Caco-2 (cell line): ENCODE results near the gene RFX1. TPM values are rescaled to one million over a fixed set of nuclear protein-coding genes. Genes with fewer than 3 reads are reported as not detected.
"Not testable (repeated sequence)": the region's sequence is repeated elsewhere in the genome, so short reads cannot be mapped to it uniquely, and the experiment has no call there.

Source experiments
- BruUV-seq: library from RNA; stranded (reverse); fragments of 400-500 nt; replicated peaks from 2 replicates; lab custom pipeline; 2021; lab: Mats Ljungman, UMichigan
- CTCF ChIA-PET: fragments of 300-600 bp; sonication (Branson Sonifier 250); formaldehyde crosslinking; loops from one replicate; lab custom pipeline; 2022; ENCODE audit warnings: antibody characterized with exemption; lab: Charles Lee
- POLR2A ChIA-PET: fragments of 300-600 bp; sonication (Branson Sonifier 250); formaldehyde crosslinking; loops from one replicate; lab custom pipeline; 2022; ENCODE audit warnings: antibody characterized with exemption; lab: Charles Lee
- DNase-seq, 2 experiments: peaks; one replicate each; pipeline versions ENCODE4 v3.0.0 to v3.0.0-alpha.2; 2020 to 2022
- H3K27me3 ChIP-seq: replicated peaks from 2 replicates; pipeline ENCODE4 v1.6.0; 2011; ENCODE audit warnings: low read length; ENCODE audit not compliant: control insufficient read depth, insufficient read depth
- H3K36me3 ChIP-seq: 2 replicates; pipeline ENCODE4 v1.5.1; 2011; ENCODE audit warnings: low read length; ENCODE audit not compliant: control insufficient read depth, insufficient read depth
- H3K4me1 ChIP-seq: fragments of 250-450 bp; sonication (Bioruptor Pico); 2 replicates; pipeline ENCODE4 v1.5.1; 2020; ENCODE audit warnings: mild to moderate bottlenecking
- H3K4me3 ChIP-seq: 2 replicates; pipeline ENCODE4 v1.5.1; 2011; ENCODE audit warnings: low read depth, mild to moderate bottlenecking, control low read depth, low read length
- H3K9me3 ChIP-seq: fragments of 250-450 bp; sonication (Bioruptor Pico); 2 replicates; pipeline ENCODE4 v1.5.1; 2020; ENCODE audit warnings: mild to moderate bottlenecking, moderate library complexity
- H3K27ac Mint-ChIP-seq: one replicate; pipeline ENCODE4 v1.8.0; 2022; ENCODE audit warnings: mixed read lengths; ENCODE audit not compliant: unreplicated experiment
- H3K27me3 Mint-ChIP-seq: one replicate; pipeline ENCODE4 v1.8.0; 2022; ENCODE audit warnings: mixed read lengths; ENCODE audit not compliant: insufficient read depth, unreplicated experiment
- H3K36me3 Mint-ChIP-seq: one replicate; pipeline ENCODE4 v1.8.0; 2022; ENCODE audit warnings: mild to moderate bottlenecking, mixed read lengths; ENCODE audit not compliant: insufficient read depth, unreplicated experiment
- H3K4me1 Mint-ChIP-seq: one replicate; pipeline ENCODE4 v1.8.0; 2022; ENCODE audit warnings: low read depth, mixed read lengths; ENCODE audit not compliant: unreplicated experiment
- H3K4me3 Mint-ChIP-seq: one replicate; pipeline ENCODE4 v1.8.0; 2022; ENCODE audit warnings: mild to moderate bottlenecking, moderate library complexity, mixed read lengths; ENCODE audit not compliant: unreplicated experiment
- H3K9me3 Mint-ChIP-seq: one replicate; pipeline ENCODE4 v1.8.0; 2022; ENCODE audit warnings: mixed read lengths; ENCODE audit not compliant: unreplicated experiment
- CTCF ChIP-seq, 2 experiments: fragments of 200-600 bp in 1 of 2; IDR thresholded peaks; 1 replicate in 1 of 2; 2 replicates in 1 of 2; pipeline versions ENCODE4 v1.5.1 to v1.8.0; 2011 to 2022; ENCODE audit warnings: antibody characterized with exemption in 1 of 2, control low read depth in 1 of 2, inconsistent platforms in 1 of 2, low read depth in 1 of 2, low read length in 1 of 2, mild to moderate bottlenecking in 1 of 2, moderate library complexity in 1 of 2; ENCODE audit not compliant: insufficient read depth in 1 of 2, severe bottlenecking in 1 of 2, unreplicated experiment in 1 of 2
- intact Hi-C: fragments of 100-400 bp; cut with micrococcal nuclease; formaldehyde crosslinking; loops from one replicate; pipeline ENCODE4 v1.10.0; 2022; ENCODE audit not compliant: unreplicated experiment
- total RNA-seq: library from RNA; stranded (reverse); gene quantifications from 2 replicates; pipeline ENCODE4 v1.2.3, GENCODE V29; 2022

Gene RFX1
- total RNA-seq, 1 experiment from 2014 or later = 11.5 TPM

GRCh38 chr19:13972368-13973155, 33.6 kb downstream of the RFX1 start:
- DNase-seq = no peak
- H3K36me3 Mint-ChIP-seq = peaks cover 45% of the 10 kb centered on the region

GRCh38 chr19:13971868-13972267, 34.3 kb downstream of the RFX1 start:
- H3K9me3 Mint-ChIP-seq, POLR2A ChIA-PET, H3K4me3 Mint-ChIP-seq, H3K4me3 ChIP-seq, H3K36me3 ChIP-seq, H3K27me3 ChIP-seq, H3K27ac Mint-ChIP-seq, H3K27me3 Mint-ChIP-seq, DNase-seq, H3K4me1 ChIP-seq, H3K9me3 ChIP-seq, BruUV-seq: not testable (repeated sequence)
- CTCF ChIA-PET = interaction anchor here (0.7 kb wide), 1 partner anchor 61 kb away, joined by 4 read pairs; no protein-coding TSS in a partner anchor
- intact Hi-C loops = loop anchor here (10.0 kb wide), 1 partner anchor 103 kb away; the partner anchor contains the start of gene MISP3
- Mint-ChIP-seq H3K36me3 (peaks cover 45% of the 10 kb centered on the region), H3K4me1 (peaks cover 10% of the 10 kb centered on the region)

More at GRCh38 chr19:13972368-13973155, 33.6 kb downstream of the RFX1 start:
- intact Hi-C loops = loop anchor here (10.0 kb wide), 1 partner anchor 102 kb away; the partner anchor contains the start of gene MISP3
- no TSS peak for BruUV-seq
- TF ChIP-seq CTCF (IDR thresholded peaks at IDR 0.05; ENCODE audit: insufficient read depth in 1 of 2, low read depth in 1 of 2, low read length in 1 of 2, severe bottlenecking in 1 of 2, unreplicated experiment in 1 of 2) = no peak
- H3K4me1 ChIP-seq = peaks cover 8% of the 10 kb centered on the region; the same call in 1 of the 2 replicates
- no peak overlapping the region for H3K27ac Mint-ChIP-seq
- H3K27me3 ChIP-seq = no peaks in the 10 kb centered on the region
- H3K4me3 ChIP-seq = no peak overlapping the region
- ChIA-PET POLR2A (no interaction called here), CTCF (no interaction called here)
- peaks cover 2% of the 10 kb centered on the region for H3K36me3 ChIP-seq
- H3K9me3 ChIP-seq = no peaks in the 10 kb centered on the region
- peaks cover 10% of the 10 kb centered on the region for H3K4me1 Mint-ChIP-seq
- no peak overlapping the region for H3K4me3 Mint-ChIP-seq
- H3K9me3 Mint-ChIP-seq = no peaks in the 10 kb centered on the region
- no peaks in the 10 kb centered on the region for H3K27me3 Mint-ChIP-seq

GRCh38 chr19:13969897-13970296, 36.2 kb downstream of the RFX1 start:
- H3K36me3 Mint-ChIP-seq = peaks cover 39% of the 10 kb centered on the region

More at GRCh38 chr19:13969897-13970296, 36.2 kb downstream of the RFX1 start:
- no TSS peak for BruUV-seq
- TF ChIP-seq CTCF (IDR thresholded peaks at IDR 0.05; ENCODE audit: insufficient read depth in 1 of 2, low read depth in 1 of 2, low read length in 1 of 2, severe bottlenecking in 1 of 2, unreplicated experiment in 1 of 2) = no peak
- Histone ChIP-seq H3K4me3 (no peak overlapping the region), H3K4me1 (peaks cover 8% of the 10 kb centered on the region; the same call in 1 of the 2 replicates), H3K9me3 (no peaks in the 10 kb centered on the region), H3K36me3 (peaks cover 2% of the 10 kb centered on the region; the same call in 1 of the 2 replicates), H3K27me3 (no peaks in the 10 kb centered on the region)
- POLR2A ChIA-PET = no interaction called here
- Mint-ChIP-seq H3K4me3 (no peak overlapping the region), H3K9me3 (no peaks in the 10 kb centered on the region), H3K4me1 (peaks cover 10% of the 10 kb centered on the region), H3K27me3 (no peaks in the 10 kb centered on the region), H3K27ac (no peak overlapping the region)
- DNase-seq = no peak
- intact Hi-C loops = loop anchor here (10.0 kb wide), 1 partner anchor 105 kb away; the partner anchor contains the start of gene MISP3
- CTCF ChIA-PET = no interaction called here
